Peyer's patch (tissue), 4 donors: ENCODE data around the gene WHRN. TPM values are rescaled to one million over a fixed set of nuclear protein-coding genes. Genes with fewer than 3 reads are reported as not detected.

ENCODE experiments used
- DNase-seq, 3 donors: peaks; one replicate each; pipeline ENCODE4 v3.0.0-alpha.2; 2017 to 2019
- H3K27ac ChIP-seq, 4 donors: fragments of 200-600 bp; sonication (generic); one replicate each; pipeline ENCODE4 v1.5.1; 2016 to 2019
- H3K27me3 ChIP-seq, 2 donors: fragments of 200-600 bp; sonication (generic); one replicate each; pipeline ENCODE4 v1.5.1; 2019
- H3K36me3 ChIP-seq, 3 donors: fragments of 200-600 bp; sonication (generic); one replicate each; pipeline ENCODE4 v1.5.1; 2016 to 2019
- H3K4me1 ChIP-seq, 4 donors: fragments of 200-600 bp; sonication (generic); one replicate each; pipeline ENCODE4 v1.5.1; 2016 to 2019
- H3K4me3 ChIP-seq, 4 donors: fragments of 200-600 bp; sonication (generic); 1 replicate in 3 of 4; 2 replicates in 1 of 4; pipeline ENCODE4 v1.5.1; 2016 to 2019; ENCODE audit warnings: mild to moderate bottlenecking in 1 of 4
- H3K9me3 ChIP-seq, 4 donors: fragments of 200-600 bp; sonication (generic); one replicate each; pipeline ENCODE4 v1.5.1; 2016 to 2019; ENCODE audit warnings: mild to moderate bottlenecking in 1 of 4
- POLR2A ChIP-seq, 2 donors: fragments of 450-650 bp; IDR thresholded peaks; one replicate each; pipeline ENCODE4 v1.5.1; 2017; ENCODE audit warnings: antibody characterized with exemption in 2 of 2, mild to moderate bottlenecking in 2 of 2, moderate library complexity in 2 of 2
- total RNA-seq, 4 donors: library from RNA; depleted of rRNA; stranded (reverse); fragments of >200 nt; gene quantifications; one replicate each; pipeline ENCODE4 v1.1.0, GENCODE V29; 2016
- TF ChIP-seq, protein P1 (sequence below), 6 experiments: fragments of 450-650 bp in 4 of 6; fragments of 200-600 bp in 2 of 6; sonication (generic) in 1 of 6; IDR thresholded peaks; one replicate each; pipeline ENCODE4 v1.5.1; 2017 to 2019; ENCODE audit warnings: antibody characterized with exemption in 6 of 6, mild to moderate bottlenecking in 3 of 6, moderate library complexity in 1 of 6

Gene WHRN
- total RNA-seq, 4 donors from 2014 or later = 10.7 to 35.5 (median 15.3) TPM

GRCh38 chr9:114462791-114463190, 42.5 kb downstream of the WHRN start:
- no peaks in the 10 kb centered on the region for H3K9me3 ChIP-seq

DNA sequence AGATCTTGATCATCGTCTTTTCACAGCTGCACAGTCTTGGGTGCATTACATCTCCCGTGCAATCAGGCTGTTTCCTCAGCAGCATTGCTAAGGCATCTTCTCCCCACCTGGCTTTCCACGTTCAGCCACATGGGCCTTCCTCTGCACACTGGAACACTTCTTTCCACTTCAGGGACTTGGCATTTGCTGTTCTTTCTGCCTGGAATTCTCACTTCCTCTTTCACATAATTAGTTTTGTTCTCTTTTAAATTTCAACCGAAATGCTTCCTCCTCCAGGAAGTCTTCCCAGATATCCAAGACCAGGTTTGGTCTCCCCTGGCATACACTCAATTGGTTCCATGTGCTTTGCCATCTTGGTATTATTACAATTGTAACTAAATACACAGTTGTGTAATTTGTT, 43.8 kb downstream of the WHRN start:
- DNase-seq = no peak
- no peak for TF ChIP-seq POLR2A (IDR thresholded peaks at IDR 0.05)
- TF ChIP-seq, protein P1, sequence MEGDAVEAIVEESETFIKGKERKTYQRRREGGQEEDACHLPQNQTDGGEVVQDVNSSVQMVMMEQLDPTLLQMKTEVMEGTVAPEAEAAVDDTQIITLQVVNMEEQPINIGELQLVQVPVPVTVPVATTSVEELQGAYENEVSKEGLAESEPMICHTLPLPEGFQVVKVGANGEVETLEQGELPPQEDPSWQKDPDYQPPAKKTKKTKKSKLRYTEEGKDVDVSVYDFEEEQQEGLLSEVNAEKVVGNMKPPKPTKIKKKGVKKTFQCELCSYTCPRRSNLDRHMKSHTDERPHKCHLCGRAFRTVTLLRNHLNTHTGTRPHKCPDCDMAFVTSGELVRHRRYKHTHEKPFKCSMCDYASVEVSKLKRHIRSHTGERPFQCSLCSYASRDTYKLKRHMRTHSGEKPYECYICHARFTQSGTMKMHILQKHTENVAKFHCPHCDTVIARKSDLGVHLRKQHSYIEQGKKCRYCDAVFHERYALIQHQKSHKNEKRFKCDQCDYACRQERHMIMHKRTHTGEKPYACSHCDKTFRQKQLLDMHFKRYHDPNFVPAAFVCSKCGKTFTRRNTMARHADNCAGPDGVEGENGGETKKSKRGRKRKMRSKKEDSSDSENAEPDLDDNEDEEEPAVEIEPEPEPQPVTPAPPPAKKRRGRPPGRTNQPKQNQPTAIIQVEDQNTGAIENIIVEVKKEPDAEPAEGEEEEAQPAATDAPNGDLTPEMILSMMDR (IDR thresholded peaks at IDR 0.05) = no peak
- Histone ChIP-seq H3K9me3 (no peaks in the 10 kb centered on the region), H3K4me1 (no peaks in the 10 kb centered on the region), H3K27me3 (no peaks in the 10 kb centered on the region), H3K4me3 (no peak overlapping the region), H3K27ac (no peak overlapping the region), H3K36me3 (no peaks in the 10 kb centered on the region)

More at GRCh38 chr9:114462791-114463190, 42.5 kb downstream of the WHRN start:
- DNase-seq = no peak
- Histone ChIP-seq H3K4me3 (no peak overlapping the region), H3K27ac (no peak overlapping the region), H3K27me3 (no peaks in the 10 kb centered on the region), H3K36me3 (no peaks in the 10 kb centered on the region), H3K4me1 (no peaks in the 10 kb centered on the region)
- no peak for TF ChIP-seq POLR2A (IDR thresholded peaks at IDR 0.05)
- TF ChIP-seq, protein P1 (IDR thresholded peaks at IDR 0.05) = no peak

DNA sequence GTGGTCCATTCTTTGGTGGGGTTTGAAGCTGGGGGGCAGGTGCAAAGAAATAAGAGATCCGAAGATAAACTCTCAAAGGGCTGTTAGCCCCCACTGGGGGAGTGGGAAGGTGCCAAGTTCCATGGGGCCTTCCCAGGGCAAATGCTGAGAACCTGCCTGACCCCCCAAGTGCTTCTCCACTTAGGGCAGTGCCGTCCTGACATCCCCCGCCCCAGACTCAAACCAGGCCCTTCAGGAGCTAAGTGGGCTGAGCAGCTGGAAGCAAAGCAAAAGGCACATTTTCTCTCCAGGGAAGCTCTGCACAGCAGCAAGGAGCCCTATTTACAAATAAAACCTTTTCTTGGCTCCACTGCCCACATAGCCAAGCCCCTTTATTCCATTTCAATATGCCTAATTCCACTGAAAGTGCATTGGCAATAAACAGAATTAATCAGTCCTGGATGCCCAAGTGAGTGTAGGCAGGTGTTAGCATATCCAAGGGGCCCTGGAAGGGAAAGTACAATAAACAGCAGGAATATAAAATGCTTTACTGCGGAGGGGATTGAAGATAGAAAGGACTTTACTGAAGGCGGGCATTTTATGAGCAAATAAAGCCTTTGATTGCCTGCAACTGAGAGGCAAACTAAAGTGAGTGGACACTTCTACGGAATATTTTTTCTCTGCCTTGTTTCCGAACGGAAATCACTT, 44.6 kb downstream of the WHRN start:
- DNase-seq = no peak
- no peaks in the 10 kb centered on the region for H3K9me3 ChIP-seq
- no peaks in the 10 kb centered on the region for H3K27me3 ChIP-seq
- no peak overlapping the region for H3K4me3 ChIP-seq
- H3K36me3 ChIP-seq = no peaks in the 10 kb centered on the region
- no peak for TF ChIP-seq POLR2A (IDR thresholded peaks at IDR 0.05)
- TF ChIP-seq, protein P1 (IDR thresholded peaks at IDR 0.05) = no peak
- no peak overlapping the region for H3K27ac ChIP-seq
- H3K4me1 ChIP-seq = no peaks in the 10 kb centered on the region

DNA sequence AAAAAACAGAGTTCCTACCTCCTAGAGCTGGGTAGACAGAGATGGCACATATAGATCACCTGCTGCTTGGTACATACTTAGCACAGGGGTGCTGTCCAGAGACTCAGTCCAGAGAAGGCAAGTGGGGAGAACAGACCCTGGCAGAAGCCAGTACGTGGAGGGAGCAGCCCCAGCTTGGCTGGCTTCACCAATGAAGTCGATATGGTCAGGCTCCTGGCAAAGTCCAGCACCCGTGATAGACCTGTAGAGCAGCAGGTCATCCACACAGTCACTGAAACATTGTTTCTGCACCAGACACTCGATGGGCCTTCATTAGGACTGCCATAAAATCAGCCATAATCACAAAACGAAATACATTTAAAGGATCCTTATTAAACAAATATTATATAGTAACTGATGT, 45.8 kb downstream of the WHRN start:
- no peak for DNase-seq
- no peaks in the 10 kb centered on the region for H3K9me3 ChIP-seq
- no peaks in the 10 kb centered on the region for H3K36me3 ChIP-seq
- H3K4me1 ChIP-seq = no peaks in the 10 kb centered on the region
- TF ChIP-seq POLR2A (IDR thresholded peaks at IDR 0.05) = no peak
- TF ChIP-seq, protein P1 (IDR thresholded peaks at IDR 0.05) = no peak
- H3K27me3 ChIP-seq = no peaks in the 10 kb centered on the region
- H3K4me3 ChIP-seq = no peak overlapping the region
- H3K27ac ChIP-seq = no peak overlapping the region

DNA sequence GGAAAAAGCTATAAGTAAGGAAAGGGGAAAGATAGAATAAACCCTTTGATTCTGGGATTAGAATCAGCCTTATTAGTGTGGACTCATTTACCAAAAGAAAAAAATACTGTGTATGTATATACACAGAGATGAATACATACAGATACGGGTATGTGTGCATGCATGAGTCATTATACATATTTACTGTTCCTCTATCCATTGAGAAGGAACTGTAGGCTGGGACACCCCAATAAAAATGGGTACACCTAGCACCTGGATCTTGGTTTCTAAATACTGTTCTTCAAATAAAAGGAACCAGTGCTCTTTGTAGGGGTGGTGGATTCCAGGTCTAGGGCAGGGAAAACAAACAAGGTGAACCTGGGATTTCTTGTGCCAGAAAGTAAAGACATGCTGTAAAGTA, 48.3 kb downstream of the WHRN start:
- no peak for DNase-seq
- Histone ChIP-seq H3K9me3 (no peaks in the 10 kb centered on the region), H3K4me1 (peaks cover 0 to 5% (median 0%) of the 10 kb centered on the region in 4 donors), H3K27ac (no peak overlapping the region), H3K36me3 (no peaks in the 10 kb centered on the region), H3K27me3 (no peaks in the 10 kb centered on the region), H3K4me3 (no peak overlapping the region)
- TF ChIP-seq, protein P1 (IDR thresholded peaks at IDR 0.05) = no peak
- TF ChIP-seq POLR2A (IDR thresholded peaks at IDR 0.05) = no peak
